Stimulated activated CD4-positive, alpha-beta T cell treated with anti-CD3 and anti-CD28 coated beads, Interleukin-15, amount 100 ng/mL, for 48 hours (primary cell): Measurements from ENCODE around the gene STAC3.
"Not testable (repeated sequence)": the region's sequence is repeated elsewhere in the genome, so short reads cannot be mapped to it uniquely, and the experiment has no call there.

Source experiments
- DNase-seq, 2 donors: peaks; one replicate each; pipeline ENCODE4 v3.0.0-alpha.2; 2020; ENCODE audit warnings: low read depth in 2 of 2

Gene STAC3

DNA sequence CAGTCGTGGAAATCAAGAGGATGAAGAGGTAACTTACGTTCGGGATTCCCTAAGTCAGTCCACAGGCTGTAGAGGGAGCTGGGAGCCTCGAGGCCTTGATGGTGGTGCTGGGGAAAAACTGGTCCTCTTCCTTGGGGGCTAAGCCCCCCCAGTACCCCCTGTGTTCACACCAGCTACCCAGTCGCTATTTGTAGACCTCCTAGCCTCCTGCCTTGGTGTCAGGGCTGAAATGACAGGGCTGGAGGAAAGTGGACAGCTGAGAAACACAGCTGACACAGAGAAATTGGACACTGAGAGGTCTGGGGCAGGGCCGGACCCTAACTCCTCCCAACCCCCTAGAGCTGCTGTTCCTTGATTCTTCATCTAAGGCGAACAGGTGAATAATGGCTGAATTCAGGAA lies at the start of gene STAC3:
STAC3 (minus strand) TSS at position 232 of the 400 bp plus-strand sequence. CDS start 1,551 bp downstream, outside the sequence.
- no peak for DNase-seq

GRCh38 chr12:57299514-57300016 lies 48.6 kb upstream of the STAC3 start:
- no peak for DNase-seq

GRCh38 chr12:57296291-57296690 lies 45.3 kb upstream of the STAC3 start:
- DNase-seq = no peak

- not testable (repeated sequence) for DNase-seq
Measured at GRCh38 chr12:57282073-57282472, 31.1 kb upstream of the STAC3 start.

DNA sequence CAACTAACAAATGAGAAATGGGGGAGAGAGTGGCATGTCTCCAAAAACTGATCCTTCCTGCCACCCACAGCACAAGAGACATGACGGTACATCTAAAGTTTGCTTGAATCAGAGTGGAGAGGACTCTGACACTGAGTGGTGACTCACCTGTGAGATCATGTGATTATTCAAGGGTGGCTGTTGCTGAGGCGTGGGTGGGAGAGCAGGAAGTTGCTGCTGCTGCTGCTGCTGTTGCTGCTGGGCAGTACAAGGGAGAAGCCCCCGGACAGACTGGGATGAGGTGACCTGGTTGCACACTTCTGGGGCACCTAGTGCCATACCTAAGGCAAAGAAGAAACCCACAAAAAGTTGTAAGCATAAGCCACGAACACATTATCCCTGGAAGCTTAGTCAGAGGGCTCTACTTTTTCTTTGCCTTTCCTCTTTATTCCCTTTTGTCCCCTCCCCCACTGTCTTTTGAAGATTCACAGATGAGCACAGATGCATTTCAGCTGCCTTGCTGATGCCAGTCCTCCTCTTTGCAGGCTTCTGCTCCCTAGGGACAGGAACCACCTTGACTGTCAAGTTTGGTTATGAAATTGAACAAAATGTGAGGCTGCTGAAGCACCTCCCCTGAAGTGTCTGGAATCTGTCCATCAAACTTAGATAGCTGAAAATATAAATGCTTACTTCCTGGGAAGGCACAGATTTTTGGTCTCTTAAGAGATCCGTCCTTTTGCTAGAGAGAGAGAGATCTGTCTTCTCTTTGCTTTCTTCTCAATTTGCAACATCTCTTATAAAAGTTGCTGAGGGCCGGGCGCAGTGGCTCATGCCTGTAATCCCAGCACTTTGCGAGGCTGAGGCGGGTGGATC lies 29.4 kb upstream of the STAC3 start:
- DNase-seq = peak; percentile 65 to 72

GRCh38 chr12:57278465-57279381 lies 27.7 kb upstream of the STAC3 start:
- DNase-seq = no peak

- DNase-seq = peak in 1 of 2 donors; percentile 20
Measured at GRCh38 chr12:57276935-57277563, 26.1 kb upstream of the STAC3 start.

DNA sequence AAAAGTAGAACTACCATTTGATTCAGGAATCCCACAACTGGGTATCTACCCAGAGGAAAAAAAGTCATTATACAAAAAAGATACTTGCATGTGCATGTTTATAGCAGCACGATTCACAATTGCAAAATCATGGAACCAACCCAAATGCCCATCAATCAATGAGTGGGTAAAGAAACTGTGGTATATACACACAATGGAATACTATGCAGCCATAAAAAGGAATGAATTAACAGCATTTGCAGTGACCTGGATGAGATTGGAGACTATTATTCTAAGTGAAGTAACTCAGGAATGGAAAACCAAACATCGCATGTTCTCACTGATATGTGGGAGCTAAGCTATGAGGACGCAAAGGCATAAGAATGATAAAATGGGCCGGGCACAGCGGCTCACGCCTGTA lies 25.2 kb upstream of the STAC3 start:
- DNase-seq = not testable (repeated sequence)

- DNase-seq = no peak
Measured at GRCh38 chr12:57273516-57273915, 22.5 kb upstream of the STAC3 start.

DNA sequence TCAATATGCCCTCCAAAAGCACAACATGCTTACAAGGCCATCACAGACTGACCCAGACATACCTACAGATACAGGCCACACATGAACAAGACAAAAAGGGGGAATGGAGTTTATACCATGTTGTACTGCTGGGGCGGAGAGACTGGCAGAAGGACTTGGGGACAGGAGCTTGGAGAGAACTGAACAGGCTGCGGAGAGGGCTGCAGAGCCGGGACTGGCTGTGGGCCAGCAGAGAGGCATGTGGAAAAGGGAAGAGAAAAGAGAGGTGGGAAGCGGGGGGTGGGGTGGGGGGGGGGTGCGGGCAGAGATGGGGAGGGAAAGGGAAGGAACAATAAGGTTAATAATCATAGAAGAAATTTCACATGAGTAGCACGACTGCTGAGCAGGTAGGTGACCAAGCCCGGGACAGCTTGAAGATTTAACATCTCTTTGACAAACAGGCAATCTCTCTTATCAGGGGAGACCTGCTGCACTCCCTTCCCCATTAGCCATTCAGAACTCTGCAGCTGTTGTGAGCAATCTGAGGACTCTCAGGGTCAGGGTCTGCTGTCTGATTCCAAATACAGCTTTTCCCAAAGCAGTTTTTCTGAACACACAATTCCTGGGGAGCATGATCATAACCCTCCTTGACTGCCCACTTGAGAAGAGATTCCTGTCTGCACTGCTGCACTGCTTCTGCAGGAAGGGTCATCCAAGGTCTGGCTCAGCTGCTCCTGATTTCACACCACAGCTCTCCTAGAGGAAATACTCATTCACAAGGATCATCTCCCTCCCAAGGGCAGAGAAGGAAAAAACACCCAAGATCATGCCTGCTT lies 21.6 kb upstream of the STAC3 start:
- no peak for DNase-seq

DNA sequence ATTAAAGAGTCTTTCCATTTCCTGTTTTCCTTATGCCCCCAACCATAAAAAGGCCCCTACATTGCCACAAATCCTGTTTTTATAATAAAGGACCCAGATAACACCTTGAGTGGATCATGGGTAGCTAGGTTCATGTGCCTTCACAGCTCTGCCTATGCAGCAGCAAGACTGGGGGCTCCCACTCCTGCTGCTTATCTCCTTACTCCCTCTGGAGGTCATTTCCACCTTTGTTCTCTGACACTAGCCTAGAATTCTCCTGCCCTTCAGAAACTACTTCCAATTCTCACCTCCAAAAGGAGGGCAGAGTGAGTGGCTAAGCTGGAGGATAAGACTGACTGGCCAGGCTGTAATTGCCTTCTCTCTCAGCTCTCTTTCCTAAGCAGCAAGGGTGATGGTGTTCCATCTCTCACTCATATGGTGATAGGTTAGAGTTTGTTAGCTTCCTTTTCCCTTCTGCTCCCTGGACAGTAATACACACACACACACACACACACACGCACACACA lies 20.0 kb upstream of the STAC3 start:
- DNase-seq = no peak

DNA sequence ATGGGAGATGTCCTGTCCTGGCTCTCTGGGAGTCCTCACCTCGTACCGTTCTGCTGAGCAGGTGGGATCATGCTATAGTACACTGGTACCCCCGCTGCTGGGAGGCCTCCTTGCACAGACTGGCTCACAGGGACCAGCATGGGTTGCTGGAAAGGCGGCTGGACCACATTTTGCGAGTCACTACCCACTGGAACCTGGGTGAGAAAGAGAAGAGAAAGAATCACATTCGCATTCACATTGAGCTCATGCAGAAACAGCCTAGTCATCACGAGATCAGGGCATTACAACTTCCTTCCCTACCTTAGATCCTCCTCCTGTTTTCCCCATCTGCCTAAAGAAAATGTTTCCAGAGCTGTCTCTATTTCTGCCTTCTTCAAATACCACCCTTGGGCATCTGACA lies 17.3 kb upstream of the STAC3 start:
- peak in 1 of 2 donors; percentile 31 for DNase-seq

- no peak for DNase-seq
Measured at GRCh38 chr12:57266681-57267080, 15.7 kb upstream of the STAC3 start.

DNA sequence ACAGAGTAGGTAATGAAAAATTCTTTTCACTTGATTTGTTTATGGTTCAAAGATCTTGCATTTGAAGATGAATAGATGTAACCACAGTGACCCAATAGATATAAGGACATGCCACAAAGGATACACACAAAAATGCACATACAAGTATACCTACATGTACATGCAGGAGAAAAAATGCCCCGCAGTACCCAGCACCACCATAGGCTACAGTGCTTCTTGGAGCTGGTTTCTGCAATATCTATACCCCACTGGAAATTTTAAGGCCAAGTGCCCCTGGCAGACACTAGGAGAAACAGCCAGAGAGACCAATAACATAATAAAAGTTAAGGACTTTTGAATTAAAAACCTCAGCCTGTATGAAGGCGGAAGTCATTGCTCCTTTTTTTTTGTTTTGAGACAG lies 12.1 kb upstream of the STAC3 start:
- no peak for DNase-seq

DNA sequence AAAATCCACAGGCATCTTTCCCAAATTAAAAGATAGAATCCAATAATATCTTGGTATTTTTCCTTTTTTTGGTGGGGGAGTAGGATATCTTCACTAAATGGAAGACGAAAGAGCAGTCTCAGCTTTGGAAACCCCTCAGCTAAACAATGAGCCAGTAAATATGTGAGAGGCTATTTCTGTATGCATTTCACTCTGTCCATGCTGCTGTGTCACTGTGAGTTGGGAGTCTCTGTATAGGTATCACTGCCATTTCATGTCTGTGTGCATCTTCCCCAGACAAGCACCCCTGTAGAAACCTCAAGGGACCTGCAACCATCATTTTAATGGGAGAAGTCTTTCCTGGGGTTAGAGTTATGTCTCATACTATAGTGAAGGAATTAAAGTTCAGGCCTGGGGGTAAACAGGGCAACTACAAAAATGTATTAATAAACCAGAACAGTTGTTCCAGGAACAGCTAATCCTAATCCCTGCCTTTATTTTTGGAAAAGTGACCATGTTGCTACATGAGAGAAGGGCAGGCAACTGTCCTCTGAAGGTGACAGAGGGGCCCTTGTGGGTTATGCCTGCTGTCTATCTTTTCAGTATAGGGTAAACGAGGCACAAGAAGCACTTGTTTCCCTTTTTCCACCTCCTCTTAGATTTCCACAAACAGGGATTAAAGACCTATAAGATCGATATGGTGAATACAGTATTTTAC lies 11.3 kb upstream of the STAC3 start:
- DNase-seq = no peak

DNA sequence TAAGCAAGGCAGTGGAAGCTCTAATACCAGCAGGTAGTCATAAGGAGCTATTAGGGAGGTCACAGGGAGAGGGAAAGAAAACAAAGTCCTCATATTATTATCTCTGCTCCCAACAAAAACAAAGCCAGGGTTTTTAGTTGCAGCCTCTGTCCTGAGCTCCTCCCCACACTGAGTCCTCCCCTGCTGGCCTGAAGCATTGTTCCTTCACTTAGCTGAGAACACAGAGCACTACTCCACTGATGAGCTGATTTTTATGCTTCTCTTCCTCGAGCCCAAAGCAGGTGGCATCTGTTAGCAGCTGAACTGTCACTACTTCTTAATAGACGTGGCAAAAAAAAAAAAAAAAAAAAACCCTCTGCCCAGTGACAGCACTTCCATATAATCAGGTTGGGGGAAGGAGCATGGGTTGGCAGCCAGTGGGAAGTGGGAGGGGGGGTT lies 10.5 kb upstream of the STAC3 start:
- no peak for DNase-seq

GRCh38 chr12:57260366-57260765 lies 9.4 kb upstream of the STAC3 start:
- no peak for DNase-seq

- DNase-seq = no peak
Measured at GRCh38 chr12:57258977-57259970, 8.3 kb upstream of the STAC3 start.

- no peak for DNase-seq
Measured at GRCh38 chr12:57255916-57256315, 4.9 kb upstream of the STAC3 start.
